ENCODE measurements around the gene PLEK2.
A peak's percentile ranks its signal among the peaks of the same experiment; 100 is the strongest.
"Not testable (repeated sequence)": the region's sequence is repeated elsewhere in the genome, so short reads cannot be mapped to it uniquely, and the experiment has no call there.

Gene PLEK2

DNA sequence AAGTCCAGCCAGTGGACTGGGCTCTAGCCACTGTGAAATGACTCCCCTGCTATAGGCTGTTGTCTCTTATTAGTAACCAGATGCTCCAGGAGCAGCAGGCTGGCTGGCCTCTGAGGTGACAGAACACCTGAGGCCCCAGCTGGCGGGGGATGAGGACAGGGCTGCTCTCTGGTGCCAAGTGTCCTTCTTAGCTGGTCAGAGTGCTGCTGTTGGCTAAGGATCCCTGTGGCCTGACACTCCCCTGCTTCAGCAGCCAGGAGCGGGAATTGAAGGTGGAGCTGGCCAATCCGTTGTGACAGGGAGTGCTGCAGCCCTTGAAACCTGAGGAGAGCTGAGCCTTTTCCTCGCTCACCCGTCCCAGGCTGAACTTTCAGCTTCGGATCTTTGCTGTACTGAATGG is 45.8 kb upstream of the PLEK2 start:
- TF ChIP-seq POU6F1 (CRISPR knock-in tag; IDR thresholded peaks at IDR 0.05; ENCODE audit: borderline replicate concordance, low read depth) = no peak
- TF ChIP-seq, protein P1, sequence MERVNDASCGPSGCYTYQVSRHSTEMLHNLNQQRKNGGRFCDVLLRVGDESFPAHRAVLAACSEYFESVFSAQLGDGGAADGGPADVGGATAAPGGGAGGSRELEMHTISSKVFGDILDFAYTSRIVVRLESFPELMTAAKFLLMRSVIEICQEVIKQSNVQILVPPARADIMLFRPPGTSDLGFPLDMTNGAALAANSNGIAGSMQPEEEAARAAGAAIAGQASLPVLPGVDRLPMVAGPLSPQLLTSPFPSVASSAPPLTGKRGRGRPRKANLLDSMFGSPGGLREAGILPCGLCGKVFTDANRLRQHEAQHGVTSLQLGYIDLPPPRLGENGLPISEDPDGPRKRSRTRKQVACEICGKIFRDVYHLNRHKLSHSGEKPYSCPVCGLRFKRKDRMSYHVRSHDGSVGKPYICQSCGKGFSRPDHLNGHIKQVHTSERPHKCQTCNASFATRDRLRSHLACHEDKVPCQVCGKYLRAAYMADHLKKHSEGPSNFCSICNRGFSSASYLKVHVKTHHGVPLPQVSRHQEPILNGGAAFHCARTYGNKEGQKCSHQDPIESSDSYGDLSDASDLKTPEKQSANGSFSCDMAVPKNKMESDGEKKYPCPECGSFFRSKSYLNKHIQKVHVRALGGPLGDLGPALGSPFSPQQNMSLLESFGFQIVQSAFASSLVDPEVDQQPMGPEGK (CRISPR knock-in tag; IDR thresholded peaks at IDR 0.05; ENCODE audit: borderline replicate concordance) = no peak
- no peak for TF ChIP-seq TCF4 (CRISPR knock-in tag; IDR thresholded peaks at IDR 0.05; ENCODE audit: borderline replicate concordance)
- TF ChIP-seq BACH2 (CRISPR knock-in tag; IDR thresholded peaks at IDR 0.05; ENCODE audit: borderline replicate concordance) = no peak
- TF ChIP-seq TSHZ2 (CRISPR knock-in tag; IDR thresholded peaks at IDR 0.05) = no peak
- TF ChIP-seq CREB5 (CRISPR knock-in tag; IDR thresholded peaks at IDR 0.05; ENCODE audit: low read depth) = no peak
- no peak for TF ChIP-seq SNAI2 (CRISPR knock-in tag; IDR thresholded peaks at IDR 0.05)
- no peak for TF ChIP-seq PPARA (CRISPR knock-in tag; IDR thresholded peaks at IDR 0.05; ENCODE audit: borderline replicate concordance)
- no peak for TF ChIP-seq ZC3H10 (CRISPR knock-in tag; IDR thresholded peaks at IDR 0.05)
- TF ChIP-seq CSRNP3 (CRISPR knock-in tag; IDR thresholded peaks at IDR 0.05) = no peak
- no peak for TF ChIP-seq RARB (CRISPR knock-in tag; IDR thresholded peaks at IDR 0.05)
- TF ChIP-seq ZNF8 (CRISPR knock-in tag; IDR thresholded peaks at IDR 0.05) = no peak
- TF ChIP-seq ISL1 (CRISPR knock-in tag; IDR thresholded peaks at IDR 0.05) = no peak
- no peak for TF ChIP-seq ZNF70 (CRISPR knock-in tag; IDR thresholded peaks at IDR 0.05)
- TF ChIP-seq ZNF565 (CRISPR knock-in tag; conservative IDR thresholded peaks at IDR 0.05; ENCODE audit: low read depth) = no peak
- ATAC-seq = peak; percentile 67

DNA sequence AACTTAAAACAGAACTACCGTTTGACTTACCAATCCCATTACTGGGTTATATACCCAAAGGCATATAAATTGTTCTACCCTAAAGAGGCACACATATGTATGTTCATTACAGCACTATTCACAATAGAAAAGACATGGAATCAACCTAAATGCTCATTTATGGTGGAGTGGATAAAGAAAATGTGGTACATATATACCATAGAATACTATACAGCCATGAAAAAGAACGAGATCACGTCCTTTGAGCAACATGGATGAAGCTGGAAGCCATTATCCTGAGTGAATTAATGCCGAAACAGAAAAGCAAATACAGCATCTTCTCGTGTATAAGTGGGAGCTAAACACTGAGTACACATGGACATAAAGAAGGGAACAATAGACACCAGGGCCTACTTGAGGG is 44.8 kb upstream of the PLEK2 start:
- ATAC-seq = no peak
- peak; percentile 84 for TF ChIP-seq ZNF8 (CRISPR knock-in tag; IDR thresholded peaks at IDR 0.05)
- no peak for TF ChIP-seq ZNF70 (CRISPR knock-in tag; IDR thresholded peaks at IDR 0.05)
- no peak for TF ChIP-seq ISL1 (CRISPR knock-in tag; IDR thresholded peaks at IDR 0.05)
- no peak for TF ChIP-seq RARB (CRISPR knock-in tag; IDR thresholded peaks at IDR 0.05)

DNA sequence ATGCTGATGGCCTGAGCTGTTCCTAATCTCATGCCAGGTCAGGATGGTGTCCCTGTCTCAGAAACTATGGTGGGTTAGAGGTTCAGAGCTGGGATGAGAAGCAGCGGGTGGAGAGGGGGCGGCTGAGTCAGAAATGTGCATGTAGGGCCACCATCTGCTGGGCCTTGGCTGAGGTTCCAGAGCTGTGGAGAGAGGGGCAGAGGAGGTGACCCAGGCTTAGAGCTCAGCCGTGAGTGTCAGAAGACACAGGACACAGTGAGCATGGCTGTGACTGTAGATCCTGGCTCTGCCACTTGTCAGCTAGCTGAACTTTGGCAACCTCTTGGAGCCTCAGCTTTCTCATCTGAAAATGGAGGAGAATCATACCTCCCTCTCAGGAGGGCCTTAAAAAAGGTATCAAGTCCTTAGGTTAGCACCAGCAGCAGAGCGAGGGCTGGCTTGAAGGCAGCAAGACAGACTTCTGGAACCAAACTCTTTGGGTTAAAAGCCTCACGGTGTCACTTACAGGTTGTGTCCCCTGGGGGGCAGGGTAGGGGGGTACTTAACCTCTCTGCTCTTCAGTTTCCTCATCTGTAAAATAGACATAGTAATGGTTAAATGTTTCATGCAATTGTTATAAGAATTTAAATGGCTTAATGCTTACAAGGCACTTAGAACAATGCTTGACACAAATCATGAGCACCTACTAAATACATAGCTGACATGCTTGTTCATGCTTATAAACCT is 41.8 kb upstream of the PLEK2 start:
- no peak for ATAC-seq
- no peak for TF ChIP-seq POU6F1 (CRISPR knock-in tag; IDR thresholded peaks at IDR 0.05; ENCODE audit: borderline replicate concordance, low read depth)
- no peak for TF ChIP-seq ISL1 (CRISPR knock-in tag; IDR thresholded peaks at IDR 0.05)
- TF ChIP-seq OSR1 (CRISPR knock-in tag; IDR thresholded peaks at IDR 0.05) = no peak
- no peak for TF ChIP-seq ZC3H10 (CRISPR knock-in tag; IDR thresholded peaks at IDR 0.05)
- TF ChIP-seq ZNF565 (CRISPR knock-in tag; conservative IDR thresholded peaks at IDR 0.05; ENCODE audit: low read depth) = no peak
- no peak for TF ChIP-seq TCF4 (CRISPR knock-in tag; IDR thresholded peaks at IDR 0.05; ENCODE audit: borderline replicate concordance)
- TF ChIP-seq CREB5 (CRISPR knock-in tag; IDR thresholded peaks at IDR 0.05; ENCODE audit: low read depth) = no peak
- no peak for TF ChIP-seq GLIS3 (CRISPR knock-in tag; IDR thresholded peaks at IDR 0.05)
- no peak for TF ChIP-seq ZFP3 (CRISPR knock-in tag; IDR thresholded peaks at IDR 0.05)
- TF ChIP-seq ZNF70 (CRISPR knock-in tag; IDR thresholded peaks at IDR 0.05) = no peak

DNA sequence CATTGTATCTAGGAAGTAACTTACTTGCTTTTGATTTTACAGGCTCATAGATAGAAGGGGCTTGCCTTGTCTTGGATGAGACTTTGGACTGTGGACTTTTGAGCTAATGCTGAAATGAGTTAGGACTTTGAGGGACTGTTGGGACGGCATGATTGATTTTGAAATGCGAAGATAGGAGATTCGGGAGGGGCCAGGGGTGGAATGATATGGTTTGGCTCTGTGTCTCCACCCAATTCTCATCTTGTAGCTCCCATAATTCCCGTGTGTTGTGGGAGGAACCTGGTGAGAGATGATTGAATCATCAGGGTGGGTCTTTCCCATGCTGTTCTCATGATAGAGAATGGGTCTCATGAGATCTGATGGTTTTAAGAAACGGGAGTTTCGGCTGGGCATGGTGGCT is 39.7 kb upstream of the PLEK2 start:
- ATAC-seq = not testable (repeated sequence)
